HG03457 (cell line): ENCODE data around the gene F2RL2.

Source experiments
- ATAC-seq: cut with Tn5 transposase; IDR thresholded peaks from one replicate; pipeline ENCODE4 v1.9.1; 2021; ENCODE audit warnings: moderate number of reproducible peaks; ENCODE audit not compliant: unreplicated experiment

F2RL2 gene

GRCh38 chr5:76590027-76590426 lies 33.2 kb downstream of the F2RL2 start:
- ATAC-seq: peak; percentile 83

- no peak for ATAC-seq
These were observed 36.7 kb downstream of the F2RL2 start for GRCh38 chr5:76586531-76586930.

- ATAC-seq: no peak
These were observed 37.4 kb downstream of the F2RL2 start for GRCh38 chr5:76585783-76586217.

GRCh38 chr5:76583163-76584047 lies 39.8 kb downstream of the F2RL2 start:
- no peak for ATAC-seq

GRCh38 chr5:76582230-76583162 lies 40.7 kb downstream of the F2RL2 start:
- peak; percentile 82 for ATAC-seq

- no peak for ATAC-seq
These were observed 42.2 kb downstream of the F2RL2 start for GRCh38 chr5:76580981-76581380.

- ATAC-seq: no peak
These were observed 43.9 kb downstream of the F2RL2 start for GRCh38 chr5:76579166-76579937.

- ATAC-seq: no peak
These were observed 46.2 kb downstream of the F2RL2 start for GRCh38 chr5:76576996-76577395.

GRCh38 chr5:76576450-76576849 lies 46.8 kb downstream of the F2RL2 start:
- ATAC-seq: no peak

GRCh38 chr5:76571559-76571958 lies 51.6 kb downstream of the F2RL2 start:
- no peak for ATAC-seq

- no peak for ATAC-seq
These were observed 53.0 kb downstream of the F2RL2 start for GRCh38 chr5:76570153-76570552.
